Measurements from ENCODE around the gene SORL1-AS1.

Gene SORL1-AS1

GRCh38 chr11:121415856-121416255, 36.9 kb downstream of the SORL1-AS1 start:
- WGBS (ENCODE audit: insufficient coverage, insufficient replicate concordance, low lambda C conversion rate, missing lambda C conversion rate), result 50% methylated on average over 1 of the region's 1 CpG
- H4K20me1 ChIP-seq (ENCODE audit: control insufficient read depth, insufficient read depth), result no peaks in the 10 kb centered on the region
- ChIA-PET RAD21 (ENCODE audit: unreplicated experiment) (interaction anchor here (2.3 kb wide), 1 partner anchor 35 kb away, joined by 7 read pairs; no protein-coding TSS in a partner anchor), POLR2A (interaction anchor here (1.9 to 2.2 kb wide), 2 partner anchors 8 to 48 kb away, joined by 5 to 9 read pairs; no protein-coding TSS in a partner anchor), SMC1A (ENCODE audit: uncharacterized antibody, unreplicated experiment) (interaction anchor here (1.0 to 10.5 kb wide), 4 partner anchors 12 to 82 kb away, joined by 3 to 103 read pairs (median 5); no protein-coding TSS in a partner anchor), CTCF (interaction anchor here (0.7 to 1.4 kb wide), 3 partner anchors 17 to 81 kb away, joined by 3 to 4 read pairs (median 3); no protein-coding TSS in a partner anchor)
- no TSS peak for BruUV-seq (replicated peaks)
- H2AFZ ChIP-seq (ENCODE audit: control insufficient read depth, low read depth, low read length), result no peak overlapping the region
- in situ Hi-C loops (cut with MboI) (no loop called here), intact Hi-C loops (cut with micrococcal nuclease; ENCODE audit: unreplicated experiment) (loop anchor here (5.0 kb wide), 1 partner anchor 36 kb away; the partner anchor contains the start of genes SORL1 and SORL1-AS1)
- peaks cover 35% of the 10 kb centered on the region for H3K4me1 ChIP-seq (ENCODE audit: control insufficient read depth, insufficient read depth, low read length)
- no peak overlapping the region for H3K4me3 ChIP-seq
- no peaks in the 10 kb centered on the region for H3K79me2 ChIP-seq (ENCODE audit: control insufficient read depth, insufficient read depth, low read length)
- no peak overlapping the region for H3K27ac ChIP-seq (ENCODE audit: control insufficient read depth, insufficient read depth)
- ATAC-seq (no peak), FAIRE-seq (no peak), DNase-seq (ENCODE audit: low read depth, low spot score) (no peak)
- H3K27me3 ChIP-seq (replicated peaks in 1 of 2; ENCODE audit: control insufficient read depth in 2 of 2, insufficient read depth in 2 of 2, low read length in 1 of 2), result no peaks in the 10 kb centered on the region
- H3K9ac ChIP-seq (ENCODE audit: control insufficient read depth, insufficient read depth, low read length), result no peak overlapping the region
- no peak overlapping the region for H3K4me2 ChIP-seq (ENCODE audit: control insufficient read depth, insufficient read depth)
- no peaks in the 10 kb centered on the region for H3K9me3 ChIP-seq (replicated peaks; ENCODE audit: control insufficient read depth, insufficient read depth, low read length)
- TF ChIP-seq YY1 (IDR thresholded peaks at IDR 0.05; ENCODE audit: low read depth, low read length) (no peak), SUZ12 (IDR thresholded peaks at IDR 0.05; ENCODE audit: unreplicated experiment) (no peak), RAD21 (IDR thresholded peaks at IDR 0.05; ENCODE audit: insufficient read depth, low read depth, low read length) (no peak), ZNF384 (IDR thresholded peaks at IDR 0.05; ENCODE audit: borderline replicate concordance, low read depth, low read length) (no peak), NBN (IDR thresholded peaks at IDR 0.05) (no peak), MLLT1 (IDR thresholded peaks at IDR 0.05) (no peak), SKIL (IDR thresholded peaks at IDR 0.05; ENCODE audit: low read depth, poor library complexity, severe bottlenecking) (no peak), ZNF274 (IDR thresholded peaks at IDR 0.05; ENCODE audit: insufficient read depth, insufficient read length) (no peak), EZH2 (IDR thresholded peaks at IDR 0.05; ENCODE audit: borderline replicate concordance, control insufficient read depth, low read depth, low read length) (no peak)
- TF ChIP-seq, protein P1, sequence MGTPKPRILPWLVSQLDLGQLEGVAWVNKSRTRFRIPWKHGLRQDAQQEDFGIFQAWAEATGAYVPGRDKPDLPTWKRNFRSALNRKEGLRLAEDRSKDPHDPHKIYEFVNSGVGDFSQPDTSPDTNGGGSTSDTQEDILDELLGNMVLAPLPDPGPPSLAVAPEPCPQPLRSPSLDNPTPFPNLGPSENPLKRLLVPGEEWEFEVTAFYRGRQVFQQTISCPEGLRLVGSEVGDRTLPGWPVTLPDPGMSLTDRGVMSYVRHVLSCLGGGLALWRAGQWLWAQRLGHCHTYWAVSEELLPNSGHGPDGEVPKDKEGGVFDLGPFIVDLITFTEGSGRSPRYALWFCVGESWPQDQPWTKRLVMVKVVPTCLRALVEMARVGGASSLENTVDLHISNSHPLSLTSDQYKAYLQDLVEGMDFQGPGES (IDR thresholded peaks at IDR 0.05), result no peak
- TF ChIP-seq, protein P2, sequence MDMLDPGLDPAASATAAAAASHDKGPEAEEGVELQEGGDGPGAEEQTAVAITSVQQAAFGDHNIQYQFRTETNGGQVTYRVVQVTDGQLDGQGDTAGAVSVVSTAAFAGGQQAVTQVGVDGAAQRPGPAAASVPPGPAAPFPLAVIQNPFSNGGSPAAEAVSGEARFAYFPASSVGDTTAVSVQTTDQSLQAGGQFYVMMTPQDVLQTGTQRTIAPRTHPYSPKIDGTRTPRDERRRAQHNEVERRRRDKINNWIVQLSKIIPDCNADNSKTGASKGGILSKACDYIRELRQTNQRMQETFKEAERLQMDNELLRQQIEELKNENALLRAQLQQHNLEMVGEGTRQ (IDR thresholded peaks at IDR 0.05; ENCODE audit: borderline replicate concordance, low read depth, low read length), result no peak
- no peaks in the 10 kb centered on the region for H3K36me3 ChIP-seq (ENCODE audit: control insufficient read depth in 2 of 2, insufficient read depth in 2 of 2, low read length in 1 of 2)
